Measurements from ENCODE around the gene OBSCN. TPM values are rescaled to one million over a fixed set of nuclear protein-coding genes. Genes with fewer than 3 reads are reported as not detected.

Gene OBSCN
- total and polyA plus RNA-seq, 2 donors (not counting 3 experiments of a cell fraction or from before 2014, with no cell fraction given) = 1.5 to 2.9 TPM

DNA sequence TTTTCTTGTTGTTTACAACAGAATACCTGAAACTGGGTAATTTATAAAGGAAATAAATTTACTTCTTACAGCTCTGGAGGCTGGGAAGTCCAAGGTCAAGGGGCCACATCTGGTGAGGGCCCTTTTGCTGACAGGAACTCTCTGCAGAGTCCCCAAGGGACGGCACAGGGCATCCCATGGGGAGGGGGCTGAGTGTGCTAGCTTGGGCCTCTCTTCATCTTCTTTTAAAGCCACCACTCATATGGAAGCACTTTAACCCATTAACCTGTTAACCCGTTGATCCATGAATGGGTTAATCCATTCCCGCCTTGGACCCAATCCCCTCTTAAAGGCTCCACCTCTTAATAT, 76.3 kb downstream of the OBSCN start:
- no peaks in the 10 kb centered on the region for H3K9me1 ChIP-seq (replicated peaks; ENCODE audit: control insufficient read depth, extremely low read depth, insufficient read depth, low read length)
- H3K4me1 ChIP-seq (ENCODE audit: control insufficient read depth, extremely low read depth, insufficient read depth, low read length) = no peaks in the 10 kb centered on the region
- DNase-seq (ENCODE audit: low read depth, low spot score) = no peak
- no peaks in the 10 kb centered on the region for H3K79me2 ChIP-seq (ENCODE audit: control insufficient read depth, insufficient read depth, low read length)
- CTCF ChIA-PET = interaction anchor here (1.4 kb wide), 1 partner anchor 47 kb away, joined by 3 read pairs; no protein-coding TSS in a partner anchor
- no peak overlapping the region for H3K27ac ChIP-seq (ENCODE audit: insufficient read depth, low read depth, low read length)
- H3K4me3 ChIP-seq (replicated peaks in 1 of 3; ENCODE audit: insufficient read depth in 1 of 3, low read depth in 1 of 3, low read length in 3 of 3) = no peak overlapping the region
- POLR2A ChIA-PET = no interaction called here
- H3K9ac ChIP-seq (replicated peaks; ENCODE audit: extremely low read depth, insufficient read depth, low read length) = no peak overlapping the region
- no peaks in the 10 kb centered on the region for H4K20me1 ChIP-seq (replicated peaks; ENCODE audit: control insufficient read depth, extremely low read depth, insufficient read depth, low read length)
- intact Hi-C loops (cut with micrococcal nuclease) = no loop called here
- H3K4me2 ChIP-seq (ENCODE audit: insufficient read depth, low read length) = no peak overlapping the region
- TF ChIP-seq MAX (IDR thresholded peaks at IDR 0.05; ENCODE audit: insufficient read depth, insufficient read length) (no peak), FOS (IDR thresholded peaks at IDR 0.05; ENCODE audit: borderline replicate concordance, insufficient read depth, low read length) (no peak), MYC (IDR thresholded peaks at IDR 0.05; ENCODE audit: low read depth, low read length) (no peak), JUN (IDR thresholded peaks at IDR 0.05; ENCODE audit: borderline replicate concordance, insufficient read depth, insufficient read length, low read depth) (no peak), POLR2AphosphoS5 (IDR thresholded peaks at IDR 0.05; ENCODE audit: insufficient read depth, low read depth, low read length) (no peak), POLR2A (IDR thresholded peaks at IDR 0.05; ENCODE audit: low read depth, low read length) (no peak), GATA2 (IDR thresholded peaks at IDR 0.05; ENCODE audit: insufficient read depth, insufficient read length, low read depth, low read length) (no peak), CTCF (IDR thresholded peaks at IDR 0.05; ENCODE audit: extremely low read depth in 1 of 2, insufficient read depth in 1 of 2, low read depth in 1 of 2, low read length in 2 of 2) (no peak), EZH2 (IDR thresholded peaks at IDR 0.05; ENCODE audit: borderline replicate concordance, low read depth, low read length, severe bottlenecking) (no peak)
- BruUV-seq (replicated peaks) = no TSS peak
- no peaks in the 10 kb centered on the region for H3K9me3 ChIP-seq (replicated peaks; ENCODE audit: control insufficient read depth, insufficient read depth, low read length)
- no peaks in the 10 kb centered on the region for H3K27me3 ChIP-seq (ENCODE audit: control insufficient read depth in 2 of 2, insufficient read depth in 2 of 2, low read length in 2 of 2)
- dilution Hi-C loops (cut with MboI; ENCODE audit: extremely low pct_ligation_motif_present, low sequenced_read_pairs) = no loop called here
- H2AFZ ChIP-seq (ENCODE audit: low read depth, low read length) = no peak overlapping the region
- no peak for FAIRE-seq
- H3K36me3 ChIP-seq (ENCODE audit: control insufficient read depth in 2 of 2, extremely low read depth in 1 of 2, insufficient read depth in 2 of 2, low read length in 2 of 2) = no peaks in the 10 kb centered on the region
